Measurements from ENCODE around the gene FBXW7. TPM values are rescaled to one million over a fixed set of nuclear protein-coding genes. Genes with fewer than 3 reads are reported as not detected.
A peak's percentile ranks its signal among the peaks of the same experiment; 100 is the strongest.

FBXW7 gene
- total RNA-seq, 3 donors from 2014 or later = 38.5 to 48.6 (median 39.4) TPM

GRCh38 chr4:152417673-152418072 lies 118.2 kb downstream of the FBXW7 start:
- Histone ChIP-seq H3K9me3 (no peaks in the 10 kb centered on the region), H3K4me3 (no peak overlapping the region), H3K36me3 (ENCODE audit: low read depth) (no peaks in the 10 kb centered on the region), H3K4me1 (ENCODE audit: low read depth) (no peaks in the 10 kb centered on the region)
- no peak for ATAC-seq
- DNase-seq = no peak
- intact Hi-C loops (cut with DNase I, micrococcal nuclease) = no loop called here
- TF ChIP-seq CTCF (IDR thresholded peaks at IDR 0.05) = no peak

GRCh38 chr4:152415980-152416379 lies 119.9 kb downstream of the FBXW7 start:
- no peaks in the 10 kb centered on the region for H3K9me3 ChIP-seq
- TF ChIP-seq CTCF (IDR thresholded peaks at IDR 0.05) = no peak
- DNase-seq (no peak), ATAC-seq (no peak)
- H3K4me3 ChIP-seq = no peak overlapping the region
- intact Hi-C loops (cut with DNase I, micrococcal nuclease) = no loop called here
- no peaks in the 10 kb centered on the region for H3K36me3 ChIP-seq (ENCODE audit: low read depth)
- no peaks in the 10 kb centered on the region for H3K4me1 ChIP-seq (ENCODE audit: low read depth)

GRCh38 chr4:152408514-152409327 lies 127.2 kb downstream of the FBXW7 start:
- H3K4me3 ChIP-seq = no peak overlapping the region
- no peaks in the 10 kb centered on the region for H3K36me3 ChIP-seq (ENCODE audit: low read depth)
- intact Hi-C loops (cut with DNase I, micrococcal nuclease) = no loop called here
- DNase-seq (peak in 1 of 3 donors; percentile 34), ATAC-seq (peak; percentile 70)
- H3K4me1 ChIP-seq (ENCODE audit: low read depth) = no peaks in the 10 kb centered on the region
- TF ChIP-seq CTCF (IDR thresholded peaks at IDR 0.05) = no peak
- no peaks in the 10 kb centered on the region for H3K9me3 ChIP-seq

GRCh38 chr4:152401424-152401823 lies 134.5 kb downstream of the FBXW7 start:
- no peaks in the 10 kb centered on the region for H3K36me3 ChIP-seq (ENCODE audit: low read depth)
- intact Hi-C loops (cut with DNase I, micrococcal nuclease) = no loop called here
- ATAC-seq (no peak), DNase-seq (no peak)
- no peak for TF ChIP-seq CTCF (IDR thresholded peaks at IDR 0.05)
- H3K9me3 ChIP-seq = no peaks in the 10 kb centered on the region
- H3K4me1 ChIP-seq (ENCODE audit: low read depth) = no peaks in the 10 kb centered on the region
- no peak overlapping the region for H3K4me3 ChIP-seq

GRCh38 chr4:152399246-152399645 lies 136.6 kb downstream of the FBXW7 start:
- TF ChIP-seq CTCF (IDR thresholded peaks at IDR 0.05) = no peak
- ATAC-seq (no peak), DNase-seq (no peak)
- Histone ChIP-seq H3K9me3 (no peaks in the 10 kb centered on the region), H3K4me1 (ENCODE audit: low read depth) (no peaks in the 10 kb centered on the region), H3K36me3 (ENCODE audit: low read depth) (no peaks in the 10 kb centered on the region), H3K4me3 (no peak overlapping the region)
- intact Hi-C loops (cut with DNase I, micrococcal nuclease) = no loop called here

All from mucosa of descending colon (tissue), 3 donors.